Ascending aorta (tissue), 2 donors: Measurements from ENCODE around the gene EIF4E. TPM values are rescaled to one million over a fixed set of nuclear protein-coding genes. Genes with fewer than 3 reads are reported as not detected.
A peak's percentile ranks its signal among the peaks of the same experiment; 100 is the strongest.

Source experiments
- DNase-seq, 2 donors: peaks; one replicate each; pipeline ENCODE4 v3.0.0-alpha.2; 2019; ENCODE audit warnings: low spot score in 2 of 2
- H3K27ac ChIP-seq, 2 donors: fragments of 200-600 bp; sonication (generic); one replicate each; pipeline ENCODE4 v1.5.1; 2016 to 2017; ENCODE audit warnings: mild to moderate bottlenecking in 1 of 2
- H3K27me3 ChIP-seq: fragments of 200-600 bp; sonication (generic); one replicate; pipeline ENCODE4 v1.5.1; 2017
- H3K36me3 ChIP-seq, 2 donors: fragments of 200-600 bp; sonication (generic); one replicate each; pipeline ENCODE4 v1.5.1; 2016
- H3K4me1 ChIP-seq, 2 donors: fragments of 200-600 bp; sonication (generic); one replicate each; pipeline ENCODE4 v1.5.1; 2016 to 2017; ENCODE audit warnings: mild to moderate bottlenecking in 1 of 2
- H3K4me3 ChIP-seq, 2 donors: fragments of 200-600 bp; sonication (generic); one replicate each; pipeline ENCODE4 v1.5.1; 2016 to 2017; ENCODE audit warnings: mild to moderate bottlenecking in 1 of 2
- H3K9me3 ChIP-seq, 2 donors: fragments of 200-600 bp; sonication (generic); one replicate each; pipeline ENCODE4 v1.5.1; 2016
- intact Hi-C: fragments of 100-400 bp; cut with DNase I; formaldehyde crosslinking; loops from one replicate; pipeline ENCODE4 v1.15.1; 2023
- total RNA-seq: library from RNA; depleted of rRNA; stranded (reverse); fragments of >200 nt; gene quantifications from one replicate; pipeline ENCODE4 v1.1.0, GENCODE V29; 2016
- TF ChIP-seq, protein P1 (sequence below), 3 experiments: fragments of 200-600 bp in 2 of 3; fragments of 450-650 bp in 1 of 3; sonication (generic) in 2 of 3; IDR thresholded peaks; one replicate each; pipeline ENCODE4 v1.5.1; 2016 to 2019; ENCODE audit warnings: antibody characterized with exemption in 3 of 3, mild to moderate bottlenecking in 1 of 3, moderate library complexity in 1 of 3

Gene EIF4E
- total RNA-seq, 1 donor from 2014 or later = 6.0 TPM

DNA sequence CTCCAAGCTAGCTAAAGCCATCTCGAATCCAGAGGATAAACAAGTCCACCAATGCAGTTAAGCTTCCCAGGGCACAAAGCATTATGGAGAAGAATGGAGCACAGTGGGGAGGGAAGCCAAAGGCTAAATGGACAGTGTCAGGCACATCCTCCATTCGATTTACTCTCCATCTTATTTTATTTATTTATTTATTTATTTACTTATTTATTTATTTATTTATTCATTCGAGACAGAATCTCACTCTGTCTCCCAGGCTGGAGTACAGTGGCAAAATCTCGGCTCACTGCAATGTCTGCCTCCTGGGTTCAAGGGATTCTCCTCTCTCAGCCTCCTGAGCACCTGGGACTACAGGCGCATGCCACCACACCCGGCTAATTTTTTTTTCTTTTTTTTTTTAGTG is 26.3 kb upstream of the EIF4E start:
- H3K9me3 ChIP-seq = no peaks in the 10 kb centered on the region
- H3K4me1 ChIP-seq = no peaks in the 10 kb centered on the region
- no peak for DNase-seq
- TF ChIP-seq, protein P1, sequence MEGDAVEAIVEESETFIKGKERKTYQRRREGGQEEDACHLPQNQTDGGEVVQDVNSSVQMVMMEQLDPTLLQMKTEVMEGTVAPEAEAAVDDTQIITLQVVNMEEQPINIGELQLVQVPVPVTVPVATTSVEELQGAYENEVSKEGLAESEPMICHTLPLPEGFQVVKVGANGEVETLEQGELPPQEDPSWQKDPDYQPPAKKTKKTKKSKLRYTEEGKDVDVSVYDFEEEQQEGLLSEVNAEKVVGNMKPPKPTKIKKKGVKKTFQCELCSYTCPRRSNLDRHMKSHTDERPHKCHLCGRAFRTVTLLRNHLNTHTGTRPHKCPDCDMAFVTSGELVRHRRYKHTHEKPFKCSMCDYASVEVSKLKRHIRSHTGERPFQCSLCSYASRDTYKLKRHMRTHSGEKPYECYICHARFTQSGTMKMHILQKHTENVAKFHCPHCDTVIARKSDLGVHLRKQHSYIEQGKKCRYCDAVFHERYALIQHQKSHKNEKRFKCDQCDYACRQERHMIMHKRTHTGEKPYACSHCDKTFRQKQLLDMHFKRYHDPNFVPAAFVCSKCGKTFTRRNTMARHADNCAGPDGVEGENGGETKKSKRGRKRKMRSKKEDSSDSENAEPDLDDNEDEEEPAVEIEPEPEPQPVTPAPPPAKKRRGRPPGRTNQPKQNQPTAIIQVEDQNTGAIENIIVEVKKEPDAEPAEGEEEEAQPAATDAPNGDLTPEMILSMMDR (IDR thresholded peaks at IDR 0.05) = no peak
- H3K4me3 ChIP-seq = no peak overlapping the region
- intact Hi-C loops = no loop called here
- H3K27me3 ChIP-seq = no peaks in the 10 kb centered on the region
- H3K36me3 ChIP-seq = no peaks in the 10 kb centered on the region
- no peak overlapping the region for H3K27ac ChIP-seq

DNA sequence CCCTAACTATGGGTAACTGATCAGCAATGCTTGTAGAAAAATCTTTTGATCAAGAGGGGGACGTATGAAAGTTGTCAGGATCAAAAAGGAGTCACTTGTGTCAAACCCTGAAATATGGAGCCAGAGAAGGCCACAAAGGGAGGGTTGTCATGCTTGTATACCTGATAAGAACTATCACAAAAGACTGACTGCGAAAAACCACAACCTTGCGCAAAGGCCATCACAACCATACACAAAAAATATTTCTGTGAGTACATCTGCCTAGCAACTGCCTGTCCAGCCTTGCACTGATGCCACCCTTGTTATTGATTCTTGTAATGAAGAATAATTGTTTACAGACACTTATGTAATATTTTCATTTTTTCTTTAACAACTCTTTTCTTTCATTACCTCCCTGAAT is 22.8 kb upstream of the EIF4E start:
- DNase-seq = no peak
- no peaks in the 10 kb centered on the region for H3K9me3 ChIP-seq
- H3K36me3 ChIP-seq = no peaks in the 10 kb centered on the region
- H3K4me1 ChIP-seq = no peaks in the 10 kb centered on the region
- intact Hi-C loops = no loop called here
- no peak overlapping the region for H3K27ac ChIP-seq
- H3K27me3 ChIP-seq = no peaks in the 10 kb centered on the region
- TF ChIP-seq, protein P1 (IDR thresholded peaks at IDR 0.05) = no peak
- no peak overlapping the region for H3K4me3 ChIP-seq

DNA sequence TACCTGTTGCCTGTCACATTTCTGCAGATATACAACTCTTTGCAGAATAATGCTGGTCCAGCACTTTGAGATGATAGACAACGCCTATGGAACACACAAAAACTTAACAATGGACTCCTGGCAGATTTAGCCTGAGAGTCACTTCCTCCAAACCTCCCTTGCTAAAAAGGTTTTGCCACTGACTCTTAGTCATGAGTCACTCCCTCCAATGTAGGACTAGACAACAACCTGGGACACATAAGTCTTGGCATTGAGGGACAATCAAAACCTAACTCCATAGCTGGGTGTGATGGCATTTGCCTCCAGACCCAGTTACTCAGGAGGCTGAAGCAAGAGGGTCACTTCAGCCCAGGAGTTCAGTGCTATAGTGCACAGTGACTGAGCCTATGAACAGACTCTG is 22.0 kb upstream of the EIF4E start:
- H3K4me3 ChIP-seq = no peak overlapping the region
- no peaks in the 10 kb centered on the region for H3K36me3 ChIP-seq
- H3K27me3 ChIP-seq = no peaks in the 10 kb centered on the region
- no peaks in the 10 kb centered on the region for H3K9me3 ChIP-seq
- peaks cover 0 to 3% of the 10 kb centered on the region in 2 donors for H3K4me1 ChIP-seq
- DNase-seq = no peak
- H3K27ac ChIP-seq = no peak overlapping the region
- TF ChIP-seq, protein P1 (IDR thresholded peaks at IDR 0.05) = no peak
- intact Hi-C loops = no loop called here

DNA sequence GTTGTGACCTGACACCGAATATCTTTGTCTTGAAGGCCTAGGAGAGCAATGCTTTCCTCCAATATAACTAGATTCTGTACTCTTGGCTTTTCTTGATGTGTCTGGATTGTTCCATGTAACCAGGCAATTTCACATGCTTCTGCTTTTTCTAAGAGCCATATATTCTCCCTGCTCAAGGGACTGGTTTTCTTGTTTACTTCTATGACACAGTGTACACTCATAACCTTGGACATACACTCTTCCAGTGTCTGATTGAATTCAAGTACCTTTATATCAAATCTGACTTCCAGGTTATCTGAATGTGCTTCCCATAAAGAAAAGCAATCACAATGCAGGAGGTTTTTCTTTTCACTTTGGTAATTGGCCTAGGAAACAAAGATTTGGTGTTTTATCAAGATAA is 17.4 kb upstream of the EIF4E start:
- Histone ChIP-seq H3K9me3 (no peaks in the 10 kb centered on the region), H3K27ac (peak overlapping the region; percentile 63 to 66), H3K27me3 (no peaks in the 10 kb centered on the region), H3K4me1 (peaks cover 0 to 10% of the 10 kb centered on the region in 2 donors), H3K36me3 (no peaks in the 10 kb centered on the region), H3K4me3 (no peak overlapping the region)
- intact Hi-C loops = no loop called here
- no peak for DNase-seq
- TF ChIP-seq, protein P1 (IDR thresholded peaks at IDR 0.05) = no peak

DNA sequence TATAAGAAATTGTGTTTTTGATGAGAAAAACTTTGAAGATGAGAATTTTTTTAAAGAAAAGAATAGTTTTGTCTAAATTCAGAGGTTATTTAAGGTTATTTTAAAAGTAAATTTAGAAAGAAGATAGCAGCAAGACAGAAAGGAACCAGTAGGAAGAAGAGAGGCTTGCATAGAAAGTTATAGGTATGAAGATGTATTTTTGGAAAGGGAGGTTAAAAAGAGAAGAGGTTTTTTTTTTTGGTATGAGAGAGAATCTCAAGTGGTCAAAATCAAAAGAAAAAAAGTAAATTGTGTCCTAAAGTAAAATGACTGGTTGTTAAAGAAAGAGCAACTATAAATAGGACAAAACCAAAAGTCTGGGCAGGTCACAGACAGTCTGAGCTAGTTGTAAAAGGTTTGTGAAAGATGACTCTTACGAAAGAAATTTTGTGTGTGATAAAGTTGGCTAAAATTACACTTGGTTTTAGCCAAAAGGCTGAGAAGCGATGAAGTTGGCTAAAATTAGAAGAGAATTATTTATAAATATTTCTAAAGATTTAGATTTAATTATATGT is 16.4 kb upstream of the EIF4E start:
- Histone ChIP-seq H3K4me3 (no peak overlapping the region), H3K36me3 (no peaks in the 10 kb centered on the region), H3K27ac (peak overlapping the region; percentile 66 to 72), H3K4me1 (peaks cover 0 to 10% of the 10 kb centered on the region in 2 donors), H3K9me3 (no peaks in the 10 kb centered on the region), H3K27me3 (no peaks in the 10 kb centered on the region)
- intact Hi-C loops = no loop called here
- no peak for DNase-seq
- TF ChIP-seq, protein P1 (IDR thresholded peaks at IDR 0.05) = no peak

DNA sequence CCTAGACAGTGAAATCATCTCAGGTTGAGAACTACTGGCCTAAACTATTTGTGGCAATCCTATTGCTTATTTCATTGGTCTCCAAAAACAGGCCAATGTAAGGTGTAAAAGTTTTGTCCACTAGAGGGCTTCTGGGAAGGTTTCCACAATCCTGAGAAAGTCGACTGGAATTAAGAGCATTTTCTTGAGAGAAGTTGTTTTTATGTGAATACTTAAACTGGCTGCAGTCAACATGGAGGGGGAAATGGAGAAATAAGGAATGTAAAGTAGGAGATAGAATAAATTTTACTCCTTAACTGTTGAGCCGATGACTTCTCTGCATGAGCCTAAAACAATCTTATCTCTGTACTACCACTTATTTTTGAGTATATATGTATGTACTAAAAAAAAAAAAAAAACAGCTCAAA is 11.0 kb upstream of the EIF4E start:
- intact Hi-C loops = loop anchor here (2.0 to 10.0 kb wide), 5 partner anchors 37 to 795 kb away; partner anchors contain the start of genes ADH1A, METAP1 and STPG2

More for the DNA sequence above, 11.0 kb upstream of the EIF4E start:
- H3K36me3 ChIP-seq = no peaks in the 10 kb centered on the region
- DNase-seq = no peak
- no peak overlapping the region for H3K4me3 ChIP-seq
- H3K9me3 ChIP-seq = no peaks in the 10 kb centered on the region
- TF ChIP-seq, protein P1 (IDR thresholded peaks at IDR 0.05) = peak; percentile 45 to 66 (median 54)
- peak overlapping the region in 1 of 2 donors; percentile 73 for H3K27ac ChIP-seq
- H3K4me1 ChIP-seq = peaks cover 0 to 6% of the 10 kb centered on the region in 2 donors
- H3K27me3 ChIP-seq = no peaks in the 10 kb centered on the region
